Mucosa of stomach (tissue), 1 donor: ENCODE data around the gene LEP.

ENCODE experiments used
- H3K27me3 ChIP-seq: one replicate; pipeline ENCODE4 v1.7.0; 2013; ENCODE audit warnings: mild to moderate bottlenecking, low read length; ENCODE audit not compliant: control insufficient read depth, insufficient read depth
- H3K36me3 ChIP-seq: one replicate; pipeline ENCODE4 v1.7.0; 2013; ENCODE audit warnings: low read length; ENCODE audit not compliant: control insufficient read depth, insufficient read depth
- H3K4me1 ChIP-seq: one replicate; pipeline ENCODE4 v1.7.0; 2013; ENCODE audit warnings: mild to moderate bottlenecking, low read length; ENCODE audit not compliant: control insufficient read depth, insufficient read depth
- H3K4me3 ChIP-seq: one replicate; pipeline ENCODE4 v1.7.0; 2013; ENCODE audit warnings: low read length
- H3K9ac ChIP-seq: one replicate; pipeline ENCODE4 v1.7.0; 2013; ENCODE audit warnings: mild to moderate bottlenecking, low read length, moderate library complexity
- H3K9me3 ChIP-seq: one replicate; pipeline ENCODE4 v1.7.0; 2013; ENCODE audit warnings: mild to moderate bottlenecking, low read length, moderate library complexity; ENCODE audit not compliant: control insufficient read depth
- donor health status: Pancreatic carcinoma.

LEP gene

DNA sequence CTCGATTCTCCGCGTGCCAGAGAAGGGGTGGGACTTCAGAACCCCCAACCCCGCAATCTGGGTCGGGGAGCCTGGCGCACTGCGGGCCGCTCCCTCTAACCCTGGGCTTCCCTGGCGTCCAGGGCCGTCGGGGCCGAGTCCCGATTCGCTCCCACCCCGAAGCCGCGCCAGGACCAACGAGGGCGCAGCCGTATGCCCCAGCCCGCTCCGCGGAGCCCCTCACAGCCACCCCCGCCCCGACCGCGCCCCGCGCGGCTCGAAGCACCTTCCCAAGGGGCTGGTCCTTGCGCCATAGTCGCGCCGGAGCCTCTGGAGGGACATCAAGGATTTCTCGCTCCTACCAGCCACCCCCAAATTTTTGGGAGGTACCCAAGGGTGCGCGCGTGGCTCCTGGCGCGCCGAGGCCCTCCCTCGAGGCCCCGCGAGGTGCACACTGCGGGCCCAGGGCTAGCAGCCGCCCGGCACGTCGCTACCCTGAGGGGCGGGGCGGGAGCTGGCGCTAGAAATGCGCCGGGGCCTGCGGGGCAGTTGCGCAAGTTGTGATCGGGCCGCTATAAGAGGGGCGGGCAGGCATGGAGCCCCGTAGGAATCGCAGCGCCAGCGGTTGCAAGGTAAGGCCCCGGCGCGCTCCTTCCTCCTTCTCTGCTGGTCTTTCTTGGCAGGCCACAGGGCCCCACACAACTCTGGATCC lies at the start of gene LEP:
LEP (plus strand) TSS at position 583 of the 691 bp plus-strand sequence. CDS start 10,741 bp downstream, outside the sequence.
- Histone ChIP-seq H3K9ac (no peak within 1 kb of the TSS), H3K4me3 (no peak within 1 kb of the TSS), H3K36me3 (no peaks in the 10 kb centered on the region), H3K27me3 (peaks cover 28% of the 10 kb centered on the region), H3K4me1 (no peaks in the 10 kb centered on the region), H3K9me3 (no peaks in the 10 kb centered on the region)

DNA sequence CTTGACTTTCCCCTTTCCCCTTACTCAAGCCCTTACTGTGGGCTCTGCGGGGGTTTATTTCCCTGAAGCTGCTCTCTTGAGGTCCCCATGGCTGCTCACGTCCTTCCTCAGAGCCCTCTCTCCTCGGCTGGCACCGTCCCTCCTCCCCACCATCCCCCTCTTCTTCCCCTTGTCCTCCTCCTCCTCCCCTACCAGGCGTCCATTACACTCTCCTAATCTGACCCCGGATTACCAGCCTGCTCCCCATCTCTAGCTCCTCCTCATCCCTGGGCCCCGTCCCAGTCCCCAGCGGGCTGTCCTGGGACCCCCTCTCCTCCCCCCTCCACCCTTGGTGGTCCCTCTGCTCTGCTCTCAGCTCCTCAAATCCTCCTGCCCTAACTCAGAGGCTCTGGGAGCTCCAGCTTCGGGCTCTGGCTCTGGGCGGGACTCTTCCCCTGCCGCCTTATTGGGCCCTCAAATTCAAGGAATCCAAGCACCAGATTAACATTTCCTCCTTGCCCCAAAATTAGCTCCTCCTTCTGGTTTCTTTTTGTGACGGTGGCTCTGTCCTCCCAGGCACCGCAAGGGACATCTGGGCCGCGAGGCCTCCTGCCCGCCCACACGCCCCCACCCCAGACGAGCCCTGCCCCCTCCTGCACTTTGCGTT lies 48.5 kb upstream of the LEP start:
- Histone ChIP-seq H3K27me3 (peaks cover 20% of the 10 kb centered on the region), H3K36me3 (no peaks in the 10 kb centered on the region), H3K9me3 (no peaks in the 10 kb centered on the region)

DNA sequence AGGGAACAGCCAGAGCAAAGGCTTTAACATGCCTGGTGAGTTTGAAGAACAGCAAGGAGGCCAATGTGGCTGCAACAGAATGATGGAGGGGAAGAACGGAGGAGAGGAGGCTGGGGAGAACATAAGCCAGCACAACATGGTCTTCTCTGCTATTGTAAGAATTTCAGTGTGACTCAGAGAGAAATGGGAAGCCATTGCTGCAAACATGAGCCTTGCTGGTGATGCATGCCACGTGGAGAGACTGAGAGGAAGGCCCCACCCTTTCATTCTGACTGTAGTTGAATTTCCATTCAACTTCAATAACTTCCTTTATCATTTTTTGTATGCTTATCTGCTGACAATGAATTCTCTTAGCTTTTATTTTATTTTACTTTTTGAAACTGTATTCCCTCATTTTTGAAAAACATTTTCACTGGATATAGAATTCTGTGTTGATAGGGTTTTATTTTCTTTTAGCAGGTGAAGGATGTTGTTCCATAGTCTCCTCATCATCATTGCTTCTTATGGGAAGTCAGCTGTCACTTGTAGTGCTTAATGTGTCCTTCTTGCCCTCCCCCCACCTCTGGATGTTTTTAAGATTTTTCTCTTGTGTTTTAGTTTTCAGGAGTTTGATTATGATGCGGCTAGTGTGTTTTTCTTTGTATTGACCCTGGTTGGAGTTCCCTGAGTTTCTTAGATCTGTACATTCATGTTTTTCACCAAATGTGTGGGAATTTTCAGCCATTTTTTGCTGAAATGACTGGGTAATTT lies 46.4 kb upstream of the LEP start:
- Histone ChIP-seq H3K9me3 (no peaks in the 10 kb centered on the region), H3K9ac (no peak overlapping the region), H3K36me3 (no peaks in the 10 kb centered on the region), H3K27me3 (peaks cover 22% of the 10 kb centered on the region), H3K4me3 (no peak overlapping the region), H3K4me1 (no peaks in the 10 kb centered on the region)

More for the DNA sequence above, 48.5 kb upstream of the LEP start:
- Histone ChIP-seq H3K4me3 (no peak overlapping the region), H3K4me1 (no peaks in the 10 kb centered on the region), H3K9ac (no peak overlapping the region)

DNA sequence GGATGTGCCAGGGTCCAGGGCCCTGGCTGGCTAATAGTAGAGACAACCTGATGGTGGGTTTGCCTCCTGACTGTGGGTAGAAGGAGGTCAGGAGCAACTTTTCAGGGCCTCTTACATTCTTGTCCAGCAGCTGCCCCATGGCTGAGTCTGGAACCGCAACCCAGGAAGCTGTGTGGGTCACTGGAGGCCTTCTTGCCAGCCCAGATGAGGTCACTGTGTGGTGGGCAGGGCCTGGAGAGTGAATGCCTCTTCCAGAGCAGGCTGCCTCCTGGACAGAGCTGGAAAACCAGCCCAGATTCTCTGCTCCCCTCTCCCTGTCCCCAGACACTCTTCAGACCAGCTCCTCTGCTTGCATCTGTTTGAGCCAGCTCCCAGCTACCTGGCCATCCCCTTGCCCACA lies 43.5 kb upstream of the LEP start:
- H3K36me3 ChIP-seq: no peaks in the 10 kb centered on the region
- peaks cover 32% of the 10 kb centered on the region for H3K27me3 ChIP-seq

DNA sequence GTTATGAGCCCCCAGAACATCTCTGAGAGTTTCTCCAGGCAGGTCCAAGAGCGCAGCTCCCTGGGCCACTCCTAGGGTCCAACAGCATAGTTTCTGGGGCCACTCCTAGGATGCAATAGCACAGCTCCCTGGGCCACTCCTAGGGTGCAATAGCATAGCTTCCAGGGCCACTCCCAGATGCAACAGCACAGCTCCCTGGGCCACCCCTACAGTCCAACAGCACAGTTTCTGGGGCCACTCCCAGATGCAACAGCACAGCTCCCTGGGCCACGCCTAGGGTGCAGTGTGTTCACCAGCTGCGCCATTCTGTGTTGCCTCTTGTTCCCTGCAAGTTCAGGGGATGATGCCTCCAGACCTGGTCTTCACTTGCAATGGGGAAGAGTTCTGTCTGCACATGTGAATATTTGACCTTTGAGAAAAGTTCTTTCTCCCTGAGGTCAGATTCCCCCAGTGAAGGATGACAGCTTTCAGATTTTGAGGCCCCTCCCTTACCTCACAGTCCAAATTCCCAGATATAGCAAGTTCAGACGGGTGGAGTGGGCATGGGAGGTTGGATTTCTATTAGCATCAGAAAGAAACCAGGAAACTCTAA lies 43.0 kb upstream of the LEP start:
- no peaks in the 10 kb centered on the region for H3K9me3 ChIP-seq
- no peak overlapping the region for H3K9ac ChIP-seq
- H3K27me3 ChIP-seq: peaks cover 34% of the 10 kb centered on the region
- peaks cover 6% of the 10 kb centered on the region for H3K4me1 ChIP-seq
- no peak overlapping the region for H3K4me3 ChIP-seq
- no peaks in the 10 kb centered on the region for H3K36me3 ChIP-seq

More for the DNA sequence above, 43.5 kb upstream of the LEP start:
- Histone ChIP-seq H3K9ac (no peak overlapping the region), H3K4me3 (no peak overlapping the region), H3K9me3 (no peaks in the 10 kb centered on the region), H3K4me1 (peaks cover 6% of the 10 kb centered on the region)

DNA sequence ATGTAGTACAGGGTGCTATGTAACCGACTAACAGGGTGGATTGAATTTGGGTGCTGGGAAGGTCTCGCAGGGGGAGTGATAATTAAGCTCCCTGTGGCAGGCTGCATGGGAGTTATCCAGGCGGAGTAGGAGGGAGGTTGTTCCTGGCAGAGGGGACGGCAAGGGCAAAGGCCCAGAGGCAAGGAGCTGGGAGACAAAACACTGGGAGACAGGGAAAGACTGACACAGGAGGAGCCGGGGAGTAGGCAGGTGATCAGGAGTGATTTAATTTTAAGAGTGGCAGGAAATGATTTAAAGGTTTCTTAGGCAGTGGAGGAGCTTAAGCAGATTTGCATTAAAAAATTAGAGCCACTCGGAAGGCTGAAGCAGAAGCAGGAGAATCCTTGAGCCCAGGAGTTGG lies 40.7 kb upstream of the LEP start:
- Histone ChIP-seq H3K4me1 (peaks cover 6% of the 10 kb centered on the region), H3K27me3 (peaks cover 49% of the 10 kb centered on the region), H3K36me3 (no peaks in the 10 kb centered on the region), H3K9ac (no peak overlapping the region), H3K9me3 (no peaks in the 10 kb centered on the region), H3K4me3 (no peak overlapping the region)

DNA sequence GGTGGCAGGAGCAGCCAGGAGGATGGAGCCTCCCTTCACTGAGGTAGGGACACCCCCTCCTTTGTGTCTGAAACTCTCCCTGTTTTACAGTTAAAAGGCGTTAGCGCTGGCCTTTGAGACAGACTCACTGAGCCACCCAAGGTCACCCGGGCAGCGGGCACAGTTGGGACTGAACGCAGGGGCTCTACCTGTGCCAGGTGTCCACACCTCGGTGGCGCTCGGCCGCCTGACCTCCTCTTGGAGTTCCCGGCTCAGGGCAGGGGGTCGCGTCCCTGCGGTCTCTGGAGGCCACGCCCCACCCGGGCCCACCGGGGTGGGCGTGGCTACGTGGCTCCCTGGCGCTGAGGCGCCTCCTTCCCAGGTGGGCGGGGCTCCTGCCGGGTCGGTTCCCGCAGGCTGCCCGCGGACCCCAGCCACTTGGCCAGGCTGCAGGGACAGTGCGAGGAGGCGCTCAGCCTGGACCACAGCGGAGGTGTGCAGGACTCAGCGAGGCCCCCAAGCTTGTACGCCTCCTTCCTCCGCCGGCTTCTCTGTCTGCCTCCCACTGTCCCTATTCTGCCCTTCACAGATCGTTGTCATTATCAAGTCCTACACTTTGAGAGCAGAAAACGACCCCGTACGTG lies 39.9 kb upstream of the LEP start:
- no peak overlapping the region for H3K9ac ChIP-seq
- peaks cover 6% of the 10 kb centered on the region for H3K4me1 ChIP-seq
- peaks cover 49% of the 10 kb centered on the region for H3K27me3 ChIP-seq
- H3K4me3 ChIP-seq: no peak overlapping the region
- no peaks in the 10 kb centered on the region for H3K36me3 ChIP-seq
- no peaks in the 10 kb centered on the region for H3K9me3 ChIP-seq

DNA sequence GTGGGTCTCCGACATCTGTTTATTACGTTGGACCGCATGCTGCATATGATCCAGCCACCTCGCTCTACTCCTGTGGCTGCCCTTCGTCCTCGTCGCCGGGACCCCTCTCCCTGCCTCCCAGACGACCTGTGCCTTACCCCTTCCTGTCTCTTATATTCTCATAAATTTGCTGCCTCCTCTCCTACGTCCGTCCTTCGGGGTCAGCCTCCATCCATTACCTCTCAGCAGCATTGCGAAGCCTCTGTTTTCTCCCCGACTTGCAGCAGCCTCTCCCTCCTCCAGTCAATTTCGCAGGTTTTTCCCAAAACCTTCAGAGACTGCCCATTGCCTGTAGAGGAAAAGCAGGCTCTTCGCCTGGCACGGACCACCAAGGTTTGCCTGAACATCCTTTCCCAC lies 39.4 kb upstream of the LEP start:
- H3K4me3 ChIP-seq: no peak overlapping the region
- peaks cover 6% of the 10 kb centered on the region for H3K4me1 ChIP-seq
- H3K36me3 ChIP-seq: no peaks in the 10 kb centered on the region
- no peaks in the 10 kb centered on the region for H3K9me3 ChIP-seq
- H3K27me3 ChIP-seq: peaks cover 44% of the 10 kb centered on the region
- no peak overlapping the region for H3K9ac ChIP-seq

DNA sequence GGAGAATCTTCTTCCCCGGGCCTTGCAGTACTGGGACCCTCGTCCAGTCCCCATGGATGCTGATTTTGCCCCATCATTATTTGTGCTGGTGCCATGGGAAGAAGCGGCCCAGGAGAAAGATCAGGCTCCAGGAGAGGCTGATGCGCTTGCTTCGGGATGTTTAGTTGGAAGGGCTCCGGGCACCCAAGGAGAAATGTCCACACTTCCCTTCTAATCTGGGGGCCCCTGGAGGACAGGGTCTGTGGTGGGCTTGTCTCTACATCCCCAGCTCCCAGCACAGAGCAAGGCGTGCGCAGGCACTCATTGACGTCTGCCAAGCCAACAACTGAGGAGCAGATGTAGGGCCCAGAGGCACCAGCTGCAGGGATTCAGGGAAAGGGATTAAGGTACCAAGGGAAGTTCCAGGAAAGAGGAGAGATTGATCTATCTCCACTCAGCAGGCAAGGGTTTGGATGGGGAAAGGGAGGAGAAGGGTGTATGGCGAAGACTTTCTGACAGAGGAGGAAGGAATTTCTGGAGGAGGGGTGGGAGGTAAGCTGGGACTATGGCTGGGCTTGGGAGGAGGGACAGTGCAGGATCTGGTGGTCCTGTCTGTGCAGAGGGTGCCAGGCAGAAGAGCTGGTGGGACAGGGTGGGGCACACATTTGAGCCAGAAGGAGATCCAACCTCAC lies 38.7 kb upstream of the LEP start:
- no peak overlapping the region for H3K4me3 ChIP-seq
- no peaks in the 10 kb centered on the region for H3K36me3 ChIP-seq
- H3K9me3 ChIP-seq: no peaks in the 10 kb centered on the region
- no peak overlapping the region for H3K9ac ChIP-seq
- peaks cover 6% of the 10 kb centered on the region for H3K4me1 ChIP-seq
- H3K27me3 ChIP-seq: peaks cover 43% of the 10 kb centered on the region

DNA sequence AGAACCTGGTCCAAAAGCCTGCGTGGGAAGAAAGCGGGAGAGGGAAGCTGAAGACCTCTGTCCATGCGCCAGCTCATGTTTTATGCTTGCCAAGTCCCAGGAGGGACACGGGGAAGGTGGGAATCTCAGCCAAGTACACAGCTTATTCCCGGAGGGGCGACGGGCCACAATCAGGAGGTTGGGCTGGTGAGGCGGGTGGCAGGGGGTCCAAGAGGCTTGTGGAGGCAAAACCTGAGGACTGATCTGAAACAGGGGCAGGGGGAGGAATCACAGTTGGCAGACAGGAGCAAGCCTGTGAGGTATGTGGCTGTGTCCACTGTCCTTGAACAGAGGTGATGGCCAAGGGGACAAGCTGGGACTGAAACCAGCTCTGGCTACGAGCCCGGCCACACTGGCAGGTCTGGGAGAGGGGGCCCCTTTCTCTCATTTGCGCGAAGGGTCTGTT lies 38.0 kb upstream of the LEP start:
- no peaks in the 10 kb centered on the region for H3K36me3 ChIP-seq
- H3K4me1 ChIP-seq: peaks cover 6% of the 10 kb centered on the region
- no peaks in the 10 kb centered on the region for H3K9me3 ChIP-seq

DNA sequence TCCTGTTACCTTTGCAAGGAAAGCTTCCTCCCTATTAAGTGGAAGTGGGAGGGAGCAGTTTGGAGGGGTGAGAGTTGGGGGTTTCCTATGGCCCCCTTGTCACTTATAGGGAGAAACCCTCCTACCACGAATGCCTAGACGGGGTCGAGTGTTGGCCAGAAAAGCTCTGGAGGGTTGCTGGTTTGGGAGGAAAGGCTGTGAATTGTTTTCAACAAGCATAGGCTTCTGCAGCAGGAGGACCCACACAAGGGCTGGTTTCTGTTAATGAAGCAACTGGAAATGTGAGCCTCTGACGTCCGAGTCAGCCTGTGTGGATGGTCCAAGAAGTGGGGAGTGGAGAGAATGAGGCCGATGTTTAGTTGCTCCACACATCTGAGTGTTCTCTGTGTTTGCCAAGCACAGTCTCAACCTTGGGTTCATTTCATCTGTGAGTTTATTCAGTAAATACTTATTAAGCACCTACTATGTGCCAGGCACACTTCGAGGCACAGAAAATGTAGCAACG lies 37.3 kb upstream of the LEP start:
- peaks cover 6% of the 10 kb centered on the region for H3K4me1 ChIP-seq
- H3K9me3 ChIP-seq: no peaks in the 10 kb centered on the region
- no peaks in the 10 kb centered on the region for H3K36me3 ChIP-seq
- H3K27me3 ChIP-seq: peaks cover 45% of the 10 kb centered on the region
- H3K9ac ChIP-seq: no peak overlapping the region
- H3K4me3 ChIP-seq: no peak overlapping the region

More for the DNA sequence above, 38.0 kb upstream of the LEP start:
- peaks cover 45% of the 10 kb centered on the region for H3K27me3 ChIP-seq
- no peak overlapping the region for H3K9ac ChIP-seq
- no peak overlapping the region for H3K4me3 ChIP-seq
